NCI-H446 (cell line): ENCODE data around the gene NINJ2.

Source experiments
- DNase-seq, 2 experiments: peaks; one replicate each; lab custom pipeline; 2025; lab: John Stamatoyannopoulos, UW

The NINJ2 gene

DNA sequence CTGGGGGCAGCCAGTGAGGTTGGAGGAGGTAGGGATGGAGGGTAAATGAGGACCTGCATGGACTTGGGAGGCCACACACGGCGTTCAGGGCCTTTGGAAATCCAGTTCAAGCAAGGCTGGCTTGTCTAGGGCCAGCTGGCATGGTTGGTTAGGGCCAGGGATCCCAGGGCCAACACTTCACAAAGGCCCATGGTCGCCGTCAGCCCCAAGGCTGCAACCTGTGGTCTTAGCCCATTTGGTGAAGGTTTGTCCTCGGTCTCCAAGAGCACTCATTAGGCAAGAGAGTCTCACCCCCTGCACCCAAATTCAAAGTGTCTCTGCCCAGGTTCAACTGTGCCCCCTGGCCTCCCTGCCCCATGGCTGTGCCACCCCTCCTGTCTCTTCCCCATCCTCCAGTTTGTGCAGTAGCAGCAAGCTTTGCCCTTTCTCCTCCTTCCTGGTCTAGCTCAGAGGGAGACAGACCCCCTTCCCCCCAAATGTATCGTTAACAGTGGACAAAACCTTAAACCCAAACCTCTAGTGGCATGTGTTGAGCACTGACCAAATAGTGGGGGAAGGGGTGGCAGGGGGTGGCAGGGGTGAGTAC, 94.1 kb downstream of the NINJ2 start:
- DNase-seq, result no peak

DNA sequence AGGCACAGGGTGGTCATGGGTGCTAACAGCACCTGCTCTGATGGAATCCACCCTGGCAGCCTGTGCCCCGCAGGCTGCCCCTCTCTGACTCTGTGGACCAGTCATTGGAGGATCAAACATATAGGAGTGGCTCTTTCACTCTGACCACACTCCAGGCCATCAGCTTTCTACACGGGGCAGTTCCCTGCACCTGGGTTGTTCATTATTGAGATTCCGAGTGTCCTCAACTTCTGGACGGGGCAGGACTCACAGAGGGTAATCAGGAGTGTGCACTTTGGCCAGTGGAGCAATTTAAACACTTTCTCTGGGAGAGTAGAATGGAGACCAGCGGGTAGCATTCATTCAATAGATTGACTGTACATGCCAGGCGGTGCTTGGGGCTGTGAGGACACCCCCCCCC, 94.8 kb downstream of the NINJ2 start:
- no peak for DNase-seq

DNA sequence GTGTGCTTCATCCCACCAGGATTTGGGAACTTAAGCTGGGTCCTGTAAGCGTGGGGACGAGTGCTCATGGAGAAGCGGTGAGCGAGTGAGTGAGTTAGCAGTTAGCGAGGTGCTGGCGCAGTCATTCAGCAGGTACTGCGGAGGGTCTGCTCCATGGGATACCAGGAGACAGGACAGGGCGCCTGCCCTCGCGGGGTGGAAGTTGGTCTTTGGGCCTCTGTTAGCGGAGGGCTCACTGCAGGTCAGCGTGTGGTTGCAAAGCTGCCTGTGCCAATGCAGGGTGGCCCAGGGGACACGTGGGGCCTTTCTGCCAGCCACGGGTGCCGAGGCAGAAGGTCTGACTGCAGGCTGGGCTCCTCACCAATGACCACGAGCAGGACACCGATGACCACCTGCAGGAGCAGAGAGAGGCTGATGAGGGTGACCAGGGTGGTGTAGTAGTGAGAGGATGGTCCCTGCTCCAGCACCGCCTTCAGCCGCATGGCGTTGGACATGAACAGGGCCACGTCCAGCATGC, 97.6 kb downstream of the NINJ2 start:
- DNase-seq, result no peak

DNA sequence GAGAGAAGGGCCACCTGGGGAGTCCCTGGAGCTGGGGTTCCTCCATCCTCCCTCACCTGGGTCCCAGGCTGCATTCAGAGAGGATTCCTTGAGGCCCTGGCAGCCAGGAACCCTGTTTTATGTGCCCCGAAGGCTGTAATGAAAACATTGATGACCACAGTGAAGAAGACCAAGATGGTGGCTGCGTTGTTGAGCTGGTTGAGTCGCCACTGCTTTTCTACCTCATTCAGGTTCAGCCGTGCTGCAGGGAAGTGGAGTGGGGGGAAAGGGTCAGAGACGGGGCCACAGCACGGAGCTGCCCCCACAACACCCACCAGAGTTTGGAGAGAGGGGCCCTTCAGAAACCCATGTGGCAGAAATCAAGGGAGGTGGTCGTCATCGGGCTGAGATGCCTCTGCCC, 98.1 kb downstream of the NINJ2 start:
- DNase-seq, result no peak

DNA sequence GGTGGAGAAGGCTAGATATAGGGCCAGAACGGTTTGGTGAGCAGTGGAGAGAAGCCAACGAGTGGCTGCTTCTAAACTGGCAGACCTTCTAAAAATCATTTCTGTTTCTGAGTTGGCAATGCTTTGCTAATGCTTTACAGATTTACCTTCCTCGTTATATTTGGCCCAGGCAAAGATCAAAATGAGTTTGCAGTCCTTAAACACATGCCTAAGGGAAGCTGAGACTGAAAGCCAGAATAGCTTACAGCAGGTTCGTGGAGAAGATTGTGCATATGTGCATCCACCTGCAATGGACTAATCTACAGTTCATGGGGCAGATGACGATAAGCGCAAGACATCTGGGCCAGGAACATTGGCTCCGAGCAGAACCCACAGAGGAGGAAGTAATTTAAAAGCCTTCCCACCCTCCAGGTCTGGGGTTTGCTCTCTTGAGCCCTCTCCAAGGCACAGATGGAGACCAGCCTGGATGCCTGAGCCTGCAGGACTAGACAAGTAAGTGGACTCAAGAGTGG, 99.4 kb downstream of the NINJ2 start:
- DNase-seq, result no peak

DNA sequence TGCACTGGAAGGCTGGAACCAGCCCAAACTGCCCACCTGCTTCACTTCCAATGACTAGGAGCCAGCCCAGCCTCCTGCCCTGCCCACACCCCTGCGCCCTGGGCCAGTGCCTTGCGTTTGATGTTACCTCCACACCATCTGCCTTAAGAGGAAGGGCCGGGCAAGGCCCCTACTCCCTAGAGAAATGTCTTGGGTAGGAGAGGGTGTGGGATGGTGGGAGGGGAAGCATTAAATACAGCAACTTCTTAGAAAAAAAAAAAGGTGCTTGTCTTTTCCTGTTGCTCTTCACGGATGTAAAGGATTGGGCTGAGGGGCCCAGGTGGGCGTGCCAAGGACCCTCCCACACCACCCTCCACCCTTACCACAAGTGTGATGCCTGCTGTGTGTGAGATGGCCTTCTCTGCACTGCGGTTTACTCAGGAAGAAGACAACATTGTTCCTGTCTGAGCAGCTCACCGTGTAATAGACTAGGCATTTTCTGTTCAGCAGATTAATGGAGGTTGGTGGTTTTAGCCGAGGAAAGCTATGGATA, 99.9 kb downstream of the NINJ2 start:
- no peak for DNase-seq

DNA sequence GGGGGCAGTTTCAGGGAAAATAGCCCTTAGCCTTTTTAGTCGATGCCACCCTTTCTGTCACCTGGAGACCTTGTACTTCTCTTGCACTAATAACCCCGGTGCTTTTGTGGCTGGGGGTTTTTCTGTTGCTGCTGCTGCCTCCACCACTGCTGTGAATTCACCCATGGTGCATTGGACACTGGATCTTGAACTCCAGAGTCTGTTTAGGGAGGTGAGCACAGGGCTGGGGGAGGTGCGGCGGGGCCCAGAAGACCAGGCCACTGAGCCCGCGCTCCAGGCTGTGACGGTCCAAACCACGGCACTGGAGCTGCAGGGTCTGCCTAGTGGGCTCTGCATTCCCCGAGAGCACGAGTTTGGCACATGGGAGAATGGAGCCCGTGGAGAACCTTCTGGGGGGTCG, 100.6 kb downstream of the NINJ2 start:
- no peak for DNase-seq

DNA sequence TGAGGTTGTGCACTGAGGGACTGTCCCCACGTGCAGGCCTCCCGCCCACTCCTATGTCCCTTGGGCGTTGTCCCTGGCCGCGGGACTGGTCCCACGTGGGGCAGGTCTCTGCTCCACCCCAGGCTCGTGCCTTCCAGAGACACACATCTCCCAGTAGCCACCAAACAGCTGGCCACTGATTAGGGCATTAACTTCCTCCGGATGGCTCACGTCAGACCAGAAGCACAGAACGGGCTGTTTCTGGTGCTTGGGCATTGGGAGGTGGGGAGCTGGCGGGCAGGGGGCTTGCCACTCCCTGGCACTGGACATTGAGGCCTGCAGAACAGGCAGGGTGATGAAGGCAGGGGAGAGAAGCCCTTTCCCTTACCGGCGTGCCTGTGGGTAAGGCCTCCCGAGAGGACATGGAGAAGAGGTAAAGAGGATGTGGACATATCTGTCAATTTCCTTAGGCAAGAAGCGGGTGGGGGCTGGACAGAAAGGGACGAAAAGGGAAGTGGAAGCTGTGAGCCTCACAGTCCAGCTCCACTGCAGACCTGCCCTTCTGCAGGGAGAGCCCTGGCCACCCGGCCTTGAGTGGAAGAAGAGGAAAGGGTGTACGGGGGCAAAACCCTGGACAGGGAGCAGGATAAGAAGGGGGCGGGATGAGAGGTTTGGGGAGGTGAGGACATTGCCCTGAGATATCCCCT, 101.2 kb downstream of the NINJ2 start:
- DNase-seq, result no peak

DNA sequence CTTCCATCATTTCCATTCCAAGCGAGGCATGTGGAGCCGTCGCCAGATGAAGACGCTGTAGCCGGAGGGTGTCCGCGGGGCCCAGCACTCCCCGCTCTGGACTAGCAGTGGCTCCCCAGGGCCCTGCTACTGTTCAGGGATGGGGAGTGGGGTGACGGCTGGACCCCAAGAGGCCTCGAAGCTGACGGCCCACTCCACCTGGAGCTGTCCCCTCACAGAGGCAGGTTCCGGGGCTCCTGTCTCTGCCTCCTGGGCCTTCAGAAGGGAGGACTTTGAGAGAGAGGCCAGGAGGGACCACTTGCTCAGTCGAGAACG, 101.9 kb downstream of the NINJ2 start:
- no peak for DNase-seq

DNA sequence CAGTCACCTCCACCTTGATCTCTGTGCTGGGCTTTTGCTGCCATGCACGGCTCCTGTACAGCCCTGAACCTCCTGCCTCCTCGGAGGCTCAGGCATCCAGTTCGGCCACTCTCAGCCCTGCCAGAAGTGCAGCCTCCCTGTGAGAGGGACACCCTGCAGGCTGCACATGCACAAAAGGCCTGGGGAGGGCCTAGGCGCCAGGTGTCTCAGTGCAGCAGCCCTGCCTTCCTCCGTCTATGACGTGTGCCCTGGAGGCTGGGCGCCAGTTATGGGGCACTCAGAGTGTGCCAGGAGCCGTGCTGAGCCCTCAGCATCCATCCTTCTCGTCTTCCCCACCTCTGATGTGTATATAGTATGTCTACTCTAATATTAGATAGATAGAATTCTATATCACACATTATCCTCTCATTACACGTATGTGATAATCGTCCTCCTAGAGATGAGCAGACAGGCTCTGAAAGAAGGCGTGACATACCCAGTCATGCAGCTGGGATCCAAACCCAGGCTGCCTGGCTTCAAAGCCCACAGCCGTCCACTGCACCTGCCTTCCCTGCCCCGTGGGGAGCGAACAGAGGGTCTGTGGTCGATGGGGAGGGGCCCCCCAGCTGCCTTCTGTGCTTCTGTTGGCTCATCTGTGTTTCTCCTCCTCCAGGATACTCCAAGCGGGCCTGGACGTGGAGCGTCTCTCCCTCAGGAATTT, 102.4 kb downstream of the NINJ2 start:
- DNase-seq, result peak in 1 of 2 experiments; percentile 18

DNA sequence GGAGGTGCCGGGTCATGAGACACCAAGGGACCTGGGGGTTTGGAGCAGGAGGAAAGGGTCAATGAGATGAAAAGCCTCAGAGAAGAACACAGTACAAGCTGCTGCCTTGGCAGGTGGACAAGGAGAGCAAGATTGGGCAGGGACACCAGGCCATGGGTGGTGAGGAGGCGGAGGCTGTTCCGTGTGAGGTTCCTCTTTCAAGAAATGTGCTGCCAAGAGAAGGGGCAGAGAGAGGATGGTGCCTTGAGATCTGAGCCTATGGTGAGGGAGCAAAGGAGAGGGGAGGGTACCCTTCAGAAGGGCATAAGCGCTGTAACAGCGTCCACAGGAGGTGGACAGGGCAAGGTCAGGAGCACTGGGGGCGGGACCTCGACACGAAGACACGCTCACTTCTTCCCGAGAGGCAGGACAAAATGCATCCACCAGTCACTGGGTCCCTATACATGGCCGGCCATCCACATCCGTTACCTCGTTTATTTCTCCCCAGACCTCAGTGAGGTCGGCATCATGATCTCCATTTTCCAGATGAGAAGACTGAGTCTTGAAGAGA, 103.3 kb downstream of the NINJ2 start:
- DNase-seq, result no peak

DNA sequence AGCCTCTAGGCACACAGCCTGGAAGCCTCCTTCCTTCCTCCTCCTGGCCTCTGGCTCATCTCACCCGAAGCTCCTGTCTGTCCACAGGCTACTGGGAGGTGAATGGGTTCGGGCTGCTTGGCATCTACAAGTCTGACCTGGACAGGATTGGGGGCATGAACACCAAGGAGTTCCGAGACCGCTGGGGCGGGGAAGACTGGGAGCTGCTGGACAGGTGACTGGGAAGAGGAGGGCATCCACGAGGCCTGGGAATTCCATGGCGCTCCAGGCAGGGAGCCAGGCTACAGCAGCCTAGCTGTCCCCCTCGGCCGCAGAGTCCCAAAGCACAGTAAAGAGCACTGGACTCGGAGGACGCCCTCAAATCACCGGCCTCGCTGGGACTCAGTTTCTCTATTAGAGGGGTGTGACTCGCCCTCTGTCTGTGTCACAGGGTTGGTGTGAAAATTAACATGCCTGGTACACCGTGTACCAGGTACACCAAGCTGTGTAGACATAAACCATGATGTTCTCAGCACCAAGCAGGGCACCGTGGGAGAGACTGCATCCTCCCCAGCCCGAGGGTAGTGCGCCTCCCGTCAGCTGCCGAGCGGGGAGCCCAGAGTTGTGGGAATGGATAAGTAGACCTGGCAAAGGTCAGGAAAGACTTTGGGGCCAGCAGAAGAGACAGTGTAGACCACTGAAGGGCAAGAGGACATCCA, 103.9 kb downstream of the NINJ2 start:
- no peak for DNase-seq

DNA sequence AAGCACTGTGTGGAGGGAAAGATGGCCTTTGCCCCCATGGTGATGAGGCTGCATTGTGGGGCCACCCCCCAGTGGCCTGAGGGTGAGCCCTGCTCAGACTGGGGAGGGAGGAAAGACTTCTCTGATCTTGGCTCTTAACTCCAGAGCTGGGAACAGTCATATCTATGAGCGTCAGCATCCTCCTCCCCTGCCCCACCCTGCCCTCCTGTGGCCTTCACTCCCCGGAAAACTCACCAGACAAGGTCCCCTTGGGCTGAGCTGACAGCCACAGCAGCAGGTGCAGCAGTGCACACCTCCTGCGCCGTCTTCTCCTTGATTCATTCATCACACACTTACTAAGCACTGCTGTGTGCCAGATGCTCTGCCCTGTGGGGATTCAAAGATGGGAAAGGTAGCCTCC, 104.7 kb downstream of the NINJ2 start:
- DNase-seq, result no peak

DNA sequence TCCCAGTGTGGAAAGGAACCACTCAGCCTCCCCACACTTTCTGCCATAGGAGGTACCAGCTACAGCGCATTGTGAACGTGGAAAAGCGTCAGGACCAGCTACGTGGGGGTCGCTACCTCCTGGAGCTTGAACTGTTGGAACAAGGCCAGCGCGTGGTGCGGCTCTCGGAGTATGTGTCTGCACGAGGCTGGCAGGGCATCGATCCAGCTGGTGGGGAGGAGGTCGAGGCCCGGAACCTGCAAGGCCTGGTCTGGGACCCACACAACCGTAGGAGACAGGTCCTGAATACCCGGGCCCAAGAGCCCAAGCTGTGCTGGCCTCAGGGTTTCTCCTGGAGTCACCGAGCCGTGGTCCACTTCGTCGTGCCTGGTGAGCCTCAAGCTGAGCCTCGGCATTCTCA, 106.7 kb downstream of the NINJ2 start:
- no peak for DNase-seq

DNA sequence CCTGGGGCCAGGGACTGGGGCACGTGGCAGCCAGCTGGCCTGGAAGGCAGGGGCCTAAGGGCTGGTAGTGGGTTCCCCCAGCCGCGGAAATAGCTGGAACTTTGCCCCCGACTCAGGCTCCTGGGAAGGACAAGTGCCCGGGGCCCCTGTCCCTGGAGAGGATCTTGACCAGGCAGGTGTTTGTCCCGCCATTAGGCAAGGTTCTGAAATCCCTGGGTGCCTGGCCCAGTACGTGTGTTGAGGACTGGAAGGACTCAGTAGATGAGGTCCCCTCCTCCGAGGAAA, 109.3 kb downstream of the NINJ2 start:
- DNase-seq, result no peak

DNA sequence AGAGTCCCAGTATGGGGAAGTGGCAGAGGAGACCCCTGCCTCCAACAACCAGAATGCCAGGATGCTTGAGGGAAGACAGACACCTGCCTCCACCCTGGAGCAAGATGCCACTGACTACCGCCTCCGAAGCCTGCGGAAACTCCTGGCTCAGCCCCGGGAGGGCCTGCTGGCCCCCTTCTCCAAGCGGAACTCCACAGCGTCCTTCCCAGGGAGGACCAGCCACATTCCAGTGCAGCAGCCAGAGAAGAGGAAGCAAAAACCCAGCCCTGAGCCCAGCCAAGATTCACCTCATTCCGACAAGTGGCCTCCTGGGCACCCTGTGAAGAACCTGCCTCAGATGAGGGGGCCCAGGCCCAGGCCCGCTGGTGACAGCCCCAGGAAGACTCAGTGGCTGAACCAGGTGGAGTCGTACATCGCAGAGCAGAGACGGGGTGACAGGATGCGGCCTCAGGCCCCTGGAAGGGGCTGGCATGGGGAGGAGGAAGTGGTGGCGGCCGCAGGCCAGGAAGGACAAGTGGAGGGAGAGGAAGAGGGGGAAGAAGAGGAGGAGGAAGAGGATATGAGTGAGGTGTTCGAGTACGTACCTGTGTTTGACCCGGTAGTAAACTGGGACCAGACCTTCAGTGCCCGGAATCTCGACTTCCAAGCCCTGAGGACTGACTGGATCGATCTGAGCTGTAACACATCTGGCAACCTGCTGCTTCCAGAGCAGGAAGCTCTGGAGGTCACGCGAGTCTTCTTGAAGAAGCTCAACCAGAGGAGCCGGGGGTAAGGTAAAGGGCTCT, 109.8 kb downstream of the NINJ2 start:
- no peak for DNase-seq

DNA sequence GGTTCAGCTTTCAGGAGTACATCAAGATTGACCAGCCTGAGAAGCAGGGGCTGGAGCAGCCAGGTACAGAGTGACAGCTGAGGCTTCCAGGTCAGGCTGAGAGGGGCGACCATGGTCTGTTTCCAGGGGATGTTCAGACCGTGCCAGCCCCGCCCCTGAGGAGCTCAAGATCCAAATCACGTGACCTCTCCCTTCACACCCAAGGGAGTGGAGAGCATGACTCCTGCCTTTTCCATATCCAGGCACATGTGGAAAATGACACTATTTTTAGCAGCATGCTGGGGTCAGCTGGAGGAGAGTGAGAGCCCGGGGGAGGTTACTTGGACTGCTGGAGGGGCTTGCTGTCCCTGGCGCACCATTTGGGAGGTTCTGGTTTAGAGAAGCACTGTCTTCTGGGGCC, 110.8 kb downstream of the NINJ2 start:
- DNase-seq, result no peak

DNA sequence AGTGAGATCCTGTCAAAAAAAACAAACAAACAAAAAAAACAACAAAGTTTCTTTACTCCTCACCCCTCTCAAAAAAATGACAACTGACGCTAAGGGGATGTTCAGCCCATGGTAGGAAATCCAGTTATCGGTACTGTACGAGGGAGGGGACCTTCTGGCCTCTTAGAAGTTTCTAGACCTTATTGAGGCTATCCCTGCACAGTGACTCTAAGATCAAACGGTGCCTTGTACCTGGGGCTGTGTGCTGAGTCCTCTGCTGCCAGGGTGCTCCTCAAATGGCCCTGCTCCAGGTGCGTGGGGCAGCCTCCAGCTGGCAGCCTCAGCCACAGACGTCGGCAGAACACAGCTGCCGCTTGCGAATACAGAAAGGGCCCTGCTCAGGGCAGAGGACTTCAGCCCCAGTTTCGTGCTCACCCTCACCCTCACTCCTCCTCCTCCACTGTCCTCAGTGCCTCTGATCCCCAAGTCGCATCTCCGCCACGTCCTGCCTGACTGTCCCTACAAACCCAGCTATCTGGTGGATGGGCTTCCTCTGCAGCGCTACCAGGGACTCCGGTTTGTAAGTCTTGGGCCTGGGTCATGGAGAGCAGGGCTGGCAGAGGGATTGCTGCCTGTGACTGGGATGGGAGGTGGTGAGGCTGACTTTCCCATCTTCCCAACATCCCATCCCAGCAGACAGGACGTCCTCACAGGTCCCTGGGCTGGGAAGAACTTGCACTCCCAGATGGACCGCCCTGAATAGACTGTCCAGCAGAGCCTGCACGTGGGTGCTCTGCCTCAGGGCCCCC, 112.6 kb downstream of the NINJ2 start:
- DNase-seq, result no peak

DNA sequence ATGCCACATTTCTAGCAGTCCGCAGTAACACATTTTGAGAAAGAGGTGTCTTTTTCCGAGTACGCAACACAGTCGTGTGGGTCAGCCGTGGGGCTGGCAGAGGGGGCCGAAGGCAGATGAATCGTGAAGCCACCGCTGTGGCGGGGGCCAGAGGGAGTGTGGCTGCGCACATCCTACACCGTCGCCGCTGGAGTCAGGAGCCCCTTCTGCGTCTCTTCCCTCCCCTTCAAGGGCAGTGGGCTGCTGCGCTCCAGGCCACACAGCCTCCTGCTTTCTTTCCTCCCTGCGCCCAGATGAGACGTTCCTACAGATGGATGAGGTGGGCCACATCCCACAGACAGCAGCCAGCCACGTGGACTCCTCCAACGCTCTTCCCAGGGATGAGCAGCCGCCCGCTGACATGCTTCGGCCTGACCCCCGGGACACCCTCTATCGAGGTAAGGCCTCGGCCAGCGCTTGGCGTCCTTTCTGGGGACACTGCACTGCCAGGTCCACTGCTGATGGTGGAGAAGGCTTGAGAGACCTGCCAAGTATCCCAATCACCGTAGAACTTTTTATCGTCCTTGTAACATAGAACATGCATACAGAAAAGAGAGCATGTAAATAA, 113.7 kb downstream of the NINJ2 start:
- no peak for DNase-seq

DNA sequence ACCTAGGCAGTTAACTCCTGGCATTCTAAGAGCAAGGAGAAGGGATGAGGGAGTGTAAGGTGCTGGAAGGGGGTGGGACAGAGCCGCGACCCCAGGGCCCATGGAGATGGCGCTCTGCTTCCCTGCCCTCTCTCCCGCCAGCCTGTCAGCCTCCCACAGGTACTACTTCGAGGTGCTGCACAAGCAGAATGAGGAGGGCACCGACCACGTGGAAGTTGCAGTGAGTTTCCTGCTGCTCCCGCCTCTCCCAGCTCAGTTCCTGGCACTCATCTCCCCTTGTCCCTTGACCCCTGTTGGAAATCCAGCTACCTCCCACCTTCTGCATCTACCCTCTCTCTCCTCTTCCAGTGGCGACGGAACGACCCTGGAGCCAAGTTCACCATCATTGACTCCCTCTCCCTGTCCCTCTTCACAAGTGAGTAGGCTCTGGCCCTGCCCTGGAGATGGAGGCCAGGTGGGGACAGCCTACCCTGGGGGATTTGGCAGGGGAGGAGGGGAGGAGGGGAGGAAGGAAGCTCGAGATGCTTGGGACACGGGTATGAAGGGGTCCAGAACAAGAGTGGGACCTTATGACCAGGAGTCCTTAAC, 115.3 kb downstream of the NINJ2 start:
- no peak for DNase-seq
